Activated CD4-positive, CD25-positive, alpha-beta regulatory T cell (primary cell): ENCODE data around the gene U2AF1.
"Not testable (repeated sequence)": the region's sequence is repeated elsewhere in the genome, so short reads cannot be mapped to it uniquely, and the experiment has no call there.

ENCODE experiments used
- DNase-seq, 4 experiments: peaks; one replicate each; lab custom pipeline; 2025; lab: John Stamatoyannopoulos, UW

U2AF1 gene

GRCh38 chr21:43106965-43107793 is at the start of gene U2AF1:
U2AF1 (minus strand) TSS chr21:43107570; CDS start chr21:43107494, 76 bp downstream.
- not testable (repeated sequence) for DNase-seq

GRCh38 chr21:43153601-43154000 is 46.2 kb upstream of the U2AF1 start:
- DNase-seq: not testable (repeated sequence)

GRCh38 chr21:43149344-43149743 is 42.0 kb upstream of the U2AF1 start:
- DNase-seq: not testable (repeated sequence)

GRCh38 chr21:43147999-43148398 is 40.6 kb upstream of the U2AF1 start:
- DNase-seq: not testable (repeated sequence)

- DNase-seq: not testable (repeated sequence)
Measured at GRCh38 chr21:43146637-43147036, 39.3 kb upstream of the U2AF1 start.

GRCh38 chr21:43141407-43141806 is 34.0 kb upstream of the U2AF1 start:
- DNase-seq: not testable (repeated sequence)

- DNase-seq: not testable (repeated sequence)
Measured at GRCh38 chr21:43138944-43139343, 31.6 kb upstream of the U2AF1 start.

- DNase-seq: not testable (repeated sequence)
Measured at GRCh38 chr21:43134520-43134919, 27.1 kb upstream of the U2AF1 start.

GRCh38 chr21:43130094-43130493 is 22.7 kb upstream of the U2AF1 start:
- DNase-seq: not testable (repeated sequence)

- not testable (repeated sequence) for DNase-seq
Measured at GRCh38 chr21:43115956-43116355, 8.6 kb upstream of the U2AF1 start.

- DNase-seq: not testable (repeated sequence)
Measured at GRCh38 chr21:43114483-43114882, 7.1 kb upstream of the U2AF1 start.

GRCh38 chr21:43109006-43109405 is 1.6 kb upstream of the U2AF1 start:
- DNase-seq: not testable (repeated sequence)

- not testable (repeated sequence) for DNase-seq
Measured at GRCh38 chr21:43108177-43108576, 807 bp upstream of the U2AF1 start.

GRCh38 chr21:43107794-43108137 is 396 bp upstream of the U2AF1 start:
- DNase-seq: not testable (repeated sequence)

GRCh38 chr21:43104642-43105041 is 2.7 kb downstream of the U2AF1 start:
- not testable (repeated sequence) for DNase-seq

- DNase-seq: not testable (repeated sequence)
Measured at GRCh38 chr21:43102281-43102680, 5.1 kb downstream of the U2AF1 start.

GRCh38 chr21:43101676-43102075 is 5.7 kb downstream of the U2AF1 start:
- not testable (repeated sequence) for DNase-seq

- not testable (repeated sequence) for DNase-seq
Measured at GRCh38 chr21:43101000-43101399, 6.4 kb downstream of the U2AF1 start.

GRCh38 chr21:43091979-43092614 is 15.3 kb downstream of the U2AF1 start:
- DNase-seq: not testable (repeated sequence)

GRCh38 chr21:43090947-43091346 is 16.4 kb downstream of the U2AF1 start:
- not testable (repeated sequence) for DNase-seq

GRCh38 chr21:43089463-43089862 is 17.9 kb downstream of the U2AF1 start:
- DNase-seq: not testable (repeated sequence)

- not testable (repeated sequence) for DNase-seq
Measured at GRCh38 chr21:43082587-43083300, 24.6 kb downstream of the U2AF1 start.
